PC-3 (cell line): Measurements from ENCODE around the gene CCDC14. TPM values are rescaled to one million over a fixed set of nuclear protein-coding genes. Genes with fewer than 3 reads are reported as not detected.

Source experiments
- ATAC-seq: fragments of 200-7000 bp; cut with Tn5 transposase; 2 replicates; pipeline ENCODE4 v1.9.1; 2020; ENCODE audit warnings: mild to moderate bottlenecking, moderate library complexity
- BruUV-seq: library from RNA; stranded (reverse); fragments of 400-500 nt; replicated peaks from 2 replicates; lab custom pipeline; 2021; lab: Mats Ljungman, UMichigan
- CTCF ChIA-PET: fragments of 300-600 bp; sonication (Branson Sonifier 250); formaldehyde crosslinking; loops from one replicate; lab custom pipeline; 2022; ENCODE audit warnings: antibody characterized with exemption; lab: Charles Lee
- POLR2A ChIA-PET: fragments of 300-600 bp; sonication (Branson Sonifier 250); formaldehyde crosslinking; loops from one replicate; lab custom pipeline; 2022; ENCODE audit warnings: antibody characterized with exemption; ENCODE audit not compliant: unreplicated experiment; lab: Charles Lee
- DNase-seq: peaks from one replicate; pipeline ENCODE4 v3.0.0-alpha.2; 2015
- H2AFZ ChIP-seq: fragments of 300-600 bp; sonication (generic); 2 replicates; pipeline ENCODE4 v1.6.0; 2016; ENCODE audit warnings: antibody characterized with exemption, low read length
- H3F3A ChIP-seq: fragments of 300-600 bp; sonication (generic); one replicate; pipeline ENCODE4 v1.6.0; 2017; ENCODE audit warnings: antibody characterized with exemption, low read length, control low read depth, mild to moderate bottlenecking; ENCODE audit not compliant: unreplicated experiment
- H3K27ac ChIP-seq: fragments of 300-600 bp; sonication (generic); 2 replicates; pipeline ENCODE4 v1.5.1; 2016; ENCODE audit warnings: mild to moderate bottlenecking, low read length
- H3K27me3 ChIP-seq: fragments of 300-600 bp; sonication (generic); 2 replicates; pipeline ENCODE4 v1.6.1; 2016; ENCODE audit warnings: low read length, mixed read lengths
- H3K36me3 ChIP-seq: fragments of 300-600 bp; sonication (generic); 2 replicates; pipeline ENCODE4 v1.6.1; 2016; ENCODE audit warnings: low read depth, mixed run types, low read length, mixed read lengths
- H3K4me1 ChIP-seq: fragments of 300-600 bp; sonication (generic); 2 replicates; pipeline ENCODE4 v1.5.1; 2016; ENCODE audit warnings: low read length; ENCODE audit not compliant: insufficient read depth
- H3K4me2 ChIP-seq: fragments of 300-600 bp; sonication (generic); 2 replicates; pipeline ENCODE4 v1.6.0; 2016; ENCODE audit warnings: low read length
- H3K4me3 ChIP-seq: fragments of 300-600 bp; sonication (generic); 2 replicates; pipeline ENCODE4 v1.5.1; 2016; ENCODE audit warnings: mild to moderate bottlenecking, low read length, mixed read lengths
- H3K79me2 ChIP-seq: fragments of 300-600 bp; sonication (generic); 2 replicates; pipeline ENCODE4 v1.6.1; 2017; ENCODE audit warnings: low read length, mixed read lengths
- H3K9ac ChIP-seq: fragments of 300-600 bp; sonication (generic); 2 replicates; pipeline ENCODE4 v1.6.0; 2016; ENCODE audit warnings: mild to moderate bottlenecking, low read length
- H3K9me2 ChIP-seq: fragments of 300-600 bp; sonication (generic); replicated peaks from 2 replicates; pipeline ENCODE4 v1.6.1; 2016; ENCODE audit warnings: mixed run types, low read length, mixed read lengths
- H3K9me3 ChIP-seq: fragments of 300-600 bp; sonication (generic); 2 replicates; pipeline ENCODE4 v1.6.1; 2016; ENCODE audit warnings: low read length, mixed read lengths
- H4K20me1 ChIP-seq: fragments of 300-600 bp; sonication (generic); 2 replicates; pipeline ENCODE4 v1.6.1; 2016; ENCODE audit warnings: low read length, mixed read lengths
- EZH2 ChIP-seq: fragments of 300-600 bp; sonication (generic); IDR thresholded peaks from one replicate; pipeline ENCODE4 v1.6.1; 2017; ENCODE audit warnings: antibody characterized with exemption, mild to moderate bottlenecking, low read length; ENCODE audit not compliant: unreplicated experiment
- EZH2phosphoT487 ChIP-seq: fragments of 300-600 bp; sonication (generic); IDR thresholded peaks from 2 replicates; pipeline ENCODE4 v1.6.1; 2018; ENCODE audit warnings: mild to moderate bottlenecking, antibody characterized with exemption, low read length, borderline replicate concordance
- intact Hi-C: fragments of 100-400 bp; cut with micrococcal nuclease; formaldehyde crosslinking; loops from 2 replicates; pipeline ENCODE4 v1.9.0; 2023
- total RNA-seq: library from RNA; depleted of rRNA; stranded (reverse); fragments of >200 nt; gene quantifications from 2 replicates; pipeline ENCODE4 v1.2.3, GENCODE V29; 2014
- TF ChIP-seq, protein P1 (sequence below): fragments of 300-600 bp; sonication (generic); conservative IDR thresholded peaks from 2 replicates; pipeline ENCODE4 v1.5.1; 2017; ENCODE audit warnings: antibody characterized with exemption, low read depth, mild to moderate bottlenecking, low read length

Gene CCDC14
- total RNA-seq, 1 experiment from 2014 or later, result 62.6 TPM

DNA sequence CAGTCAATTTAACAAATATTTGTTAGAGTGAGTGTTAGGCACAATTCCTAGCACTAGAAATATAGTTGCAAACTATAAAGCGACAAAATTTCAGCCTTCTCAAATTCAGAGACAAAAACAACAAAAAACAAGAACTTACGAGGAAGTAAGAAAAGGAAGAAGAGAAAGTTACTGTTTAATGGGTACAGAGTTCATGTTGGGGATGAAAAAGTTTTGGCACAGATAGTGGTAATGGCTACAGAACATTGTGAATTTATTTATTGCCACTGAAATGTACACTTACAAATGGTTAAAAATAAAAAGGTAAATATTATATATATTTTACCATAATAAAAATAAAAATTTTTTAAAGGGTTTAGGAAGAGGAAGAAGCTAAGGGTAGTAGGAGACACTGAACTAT, 21.3 kb downstream of the CCDC14 start:
- H3F3A ChIP-seq, result no peaks in the 10 kb centered on the region
- intact Hi-C loops, result loop anchor here (1.0 kb wide), 1 partner anchor 189 kb away; no protein-coding TSS in a partner anchor
- peaks cover 33% of the 10 kb centered on the region; the same call in 1 of the 2 replicates for H3K36me3 ChIP-seq
- H3K4me3 ChIP-seq, result no peak overlapping the region
- H3K9me2 ChIP-seq, result no peaks in the 10 kb centered on the region
- H3K27ac ChIP-seq, result no peak overlapping the region
- BruUV-seq, result no TSS peak
- no peak overlapping the region for H2AFZ ChIP-seq
- H3K79me2 ChIP-seq, result no peaks in the 10 kb centered on the region
- ChIA-PET CTCF (no interaction called here), POLR2A (no interaction called here)
- ATAC-seq (no peak), DNase-seq (no peak)
- no peaks in the 10 kb centered on the region for H4K20me1 ChIP-seq
- H3K27me3 ChIP-seq, result no peaks in the 10 kb centered on the region
- no peak overlapping the region for H3K4me2 ChIP-seq
- H3K9ac ChIP-seq, result no peak overlapping the region
- no peaks in the 10 kb centered on the region for H3K4me1 ChIP-seq
- H3K9me3 ChIP-seq, result no peaks in the 10 kb centered on the region
- TF ChIP-seq EZH2, result no peak

- no peak for DNase-seq
- H4K20me1 ChIP-seq, result no peaks in the 10 kb centered on the region
- H2AFZ ChIP-seq, result no peak overlapping the region
- no peak for TF ChIP-seq EZH2
- no peak for TF ChIP-seq EZH2phosphoT487
- TF ChIP-seq, protein P1, sequence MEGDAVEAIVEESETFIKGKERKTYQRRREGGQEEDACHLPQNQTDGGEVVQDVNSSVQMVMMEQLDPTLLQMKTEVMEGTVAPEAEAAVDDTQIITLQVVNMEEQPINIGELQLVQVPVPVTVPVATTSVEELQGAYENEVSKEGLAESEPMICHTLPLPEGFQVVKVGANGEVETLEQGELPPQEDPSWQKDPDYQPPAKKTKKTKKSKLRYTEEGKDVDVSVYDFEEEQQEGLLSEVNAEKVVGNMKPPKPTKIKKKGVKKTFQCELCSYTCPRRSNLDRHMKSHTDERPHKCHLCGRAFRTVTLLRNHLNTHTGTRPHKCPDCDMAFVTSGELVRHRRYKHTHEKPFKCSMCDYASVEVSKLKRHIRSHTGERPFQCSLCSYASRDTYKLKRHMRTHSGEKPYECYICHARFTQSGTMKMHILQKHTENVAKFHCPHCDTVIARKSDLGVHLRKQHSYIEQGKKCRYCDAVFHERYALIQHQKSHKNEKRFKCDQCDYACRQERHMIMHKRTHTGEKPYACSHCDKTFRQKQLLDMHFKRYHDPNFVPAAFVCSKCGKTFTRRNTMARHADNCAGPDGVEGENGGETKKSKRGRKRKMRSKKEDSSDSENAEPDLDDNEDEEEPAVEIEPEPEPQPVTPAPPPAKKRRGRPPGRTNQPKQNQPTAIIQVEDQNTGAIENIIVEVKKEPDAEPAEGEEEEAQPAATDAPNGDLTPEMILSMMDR, result no peak
- no peaks in the 10 kb centered on the region for H3K79me2 ChIP-seq
- no peaks in the 10 kb centered on the region for H3K27me3 ChIP-seq
- ChIA-PET POLR2A (no interaction called here), CTCF (no interaction called here)
- ATAC-seq, result no peak
- intact Hi-C loops, result no loop called here
- H3K27ac ChIP-seq, result no peak overlapping the region
- no peaks in the 10 kb centered on the region for H3K9me3 ChIP-seq
- H3F3A ChIP-seq, result no peaks in the 10 kb centered on the region
- H3K4me2 ChIP-seq, result no peak overlapping the region
- no peak overlapping the region for H3K9ac ChIP-seq
- no TSS peak for BruUV-seq
- no peak overlapping the region for H3K4me3 ChIP-seq
- H3K4me1 ChIP-seq, result no peaks in the 10 kb centered on the region
- H3K36me3 ChIP-seq, result peaks cover 21% of the 10 kb centered on the region; the same call in 1 of the 2 replicates
- no peaks in the 10 kb centered on the region for H3K9me2 ChIP-seq
Measured at GRCh38 chr3:123936400-123936799, 24.6 kb downstream of the CCDC14 start.

DNA sequence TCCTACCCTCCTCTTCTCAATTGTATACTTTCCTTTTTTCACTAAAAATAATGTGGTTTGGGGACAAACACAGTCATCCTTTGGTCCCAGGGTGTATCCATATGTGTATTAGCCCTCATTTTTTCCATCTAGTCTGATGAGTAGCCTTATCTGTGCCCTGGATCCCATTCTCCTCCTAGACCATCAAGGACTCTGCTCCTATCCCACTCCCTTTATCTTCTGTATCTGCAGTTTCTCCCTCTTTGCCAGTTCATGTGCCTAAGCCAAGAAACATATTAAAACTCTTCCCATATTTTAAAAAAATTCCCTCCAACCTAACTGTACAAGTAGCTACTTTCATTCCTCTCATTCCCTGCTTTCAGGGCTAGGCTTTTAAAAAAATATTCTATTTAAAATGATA, 25.2 kb downstream of the CCDC14 start:
- TF ChIP-seq EZH2 (no peak), EZH2phosphoT487 (no peak)
- TF ChIP-seq, protein P1, result no peak
- no peaks in the 10 kb centered on the region for H3K4me1 ChIP-seq
- H3F3A ChIP-seq, result no peaks in the 10 kb centered on the region
- no peaks in the 10 kb centered on the region for H4K20me1 ChIP-seq
- no peak overlapping the region for H3K4me2 ChIP-seq
- no peaks in the 10 kb centered on the region for H3K9me3 ChIP-seq
- H2AFZ ChIP-seq, result no peak overlapping the region
- POLR2A ChIA-PET, result no interaction called here
- no peak overlapping the region for H3K27ac ChIP-seq
- no peak overlapping the region for H3K4me3 ChIP-seq
- intact Hi-C loops, result no loop called here
- DNase-seq (no peak), ATAC-seq (no peak)
- no peaks in the 10 kb centered on the region for H3K27me3 ChIP-seq
- peaks cover 24% of the 10 kb centered on the region; the same call in 1 of the 2 replicates for H3K36me3 ChIP-seq
- H3K79me2 ChIP-seq, result no peaks in the 10 kb centered on the region
- no peak overlapping the region for H3K9ac ChIP-seq
- CTCF ChIA-PET, result no interaction called here
- BruUV-seq, result no TSS peak
- no peaks in the 10 kb centered on the region for H3K9me2 ChIP-seq
